ENCODE results near the gene HOXA4. TPM values are rescaled to one million over a fixed set of nuclear protein-coding genes. Genes with fewer than 3 reads are reported as not detected.

The HOXA4 gene
- total and polyA plus RNA-seq, 10 of the 15 experiments (the other 5 are each of a cell fraction or from before 2014, with no cell fraction given): 0.07 TPM; not detected in 9

DNA sequence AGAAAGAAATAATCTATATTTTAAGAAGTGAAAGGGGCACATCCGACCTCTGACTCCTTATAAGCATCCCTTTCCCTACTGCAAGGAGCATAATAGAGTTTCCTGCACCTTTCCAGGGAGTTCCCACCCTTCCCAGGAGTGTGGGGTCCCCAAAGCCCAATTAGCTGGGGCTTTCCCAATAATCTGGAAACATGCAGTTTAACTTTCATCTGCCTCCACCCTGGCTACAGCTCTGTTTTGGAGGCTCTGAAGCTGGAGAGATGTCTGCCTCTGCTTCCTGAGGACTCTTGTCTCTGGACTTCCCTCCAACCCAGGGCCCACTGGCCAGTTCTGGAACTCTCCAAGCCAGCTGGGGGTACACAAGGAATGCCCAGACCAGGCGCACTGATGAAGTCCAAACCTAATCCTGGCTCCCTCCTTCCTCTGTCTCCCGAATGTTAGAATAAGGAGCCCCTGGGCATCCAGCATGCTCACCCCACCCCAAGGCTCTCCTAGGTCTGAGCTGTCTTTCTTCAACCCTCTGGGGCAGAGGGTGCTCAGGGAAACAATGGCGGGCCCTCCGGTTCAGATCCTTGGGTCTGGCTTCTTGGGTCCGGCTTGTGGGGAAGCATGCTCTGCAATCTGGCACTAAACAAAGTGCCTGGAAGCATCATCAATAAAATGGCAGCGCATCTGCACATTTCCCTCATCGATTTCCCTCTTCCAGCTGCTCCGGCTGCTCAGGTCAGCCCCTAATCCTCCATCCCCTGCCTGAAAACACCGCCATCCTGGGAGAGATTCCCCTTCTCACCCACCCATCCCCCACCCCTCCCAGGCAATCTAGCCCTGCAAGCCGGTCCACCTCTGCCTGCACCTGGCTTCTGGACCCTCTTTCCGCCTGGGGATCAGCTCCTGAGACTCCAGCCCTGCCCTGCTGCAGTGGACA is 13.3 kb downstream of the HOXA4 start (continued):
- no peak for TF ChIP-seq USF2 (IDR thresholded peaks at IDR 0.05; ENCODE audit: borderline replicate concordance, low read depth, low read length)

DNA sequence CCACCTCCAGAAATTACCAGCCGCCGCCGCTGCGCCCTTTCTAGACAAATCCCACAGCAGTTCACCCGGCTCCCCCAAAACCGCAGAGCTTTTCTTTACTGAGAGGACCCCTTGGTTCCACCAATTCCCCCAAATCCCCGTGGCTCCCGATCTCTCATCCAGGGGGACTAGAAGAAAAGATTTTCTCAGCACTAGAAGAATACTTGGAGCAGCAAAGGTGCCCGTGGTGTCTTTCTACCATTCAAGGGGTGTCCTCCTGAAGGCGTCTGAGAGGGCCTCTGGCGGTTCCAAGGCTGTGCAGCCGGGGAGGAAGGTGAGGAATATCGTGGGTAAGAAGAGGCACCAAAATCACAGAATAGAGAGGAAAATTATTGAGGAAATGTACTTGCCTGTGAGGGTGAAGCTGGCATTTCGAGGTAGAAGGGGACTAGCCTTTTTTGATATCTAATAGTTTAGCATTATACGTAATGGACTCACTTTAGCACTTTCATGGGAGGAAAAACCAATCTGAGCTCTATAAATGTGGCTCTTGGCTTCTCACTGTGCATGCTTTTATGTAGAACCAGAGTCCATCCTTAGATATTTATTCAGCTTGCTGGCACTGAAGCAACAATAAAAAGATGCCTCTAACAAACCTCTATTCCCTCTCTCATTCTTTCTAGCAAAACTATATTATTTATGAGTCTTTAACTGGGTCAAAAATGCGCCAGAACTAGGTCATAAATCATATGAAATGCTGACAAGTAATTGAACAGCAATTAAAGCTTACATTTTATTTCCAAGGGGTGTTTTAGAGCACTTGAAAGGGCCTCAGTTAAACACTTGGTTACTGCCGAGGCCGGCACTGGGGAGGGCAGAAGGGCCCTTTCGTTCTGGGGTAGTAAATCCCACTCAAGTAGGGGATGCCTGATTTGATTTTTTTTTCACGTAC is 14.3 kb downstream of the HOXA4 start:
- POLR2A ChIA-PET: no interaction called here
- H3K9ac ChIP-seq (ENCODE audit: control insufficient read depth, insufficient read depth, low read length): no peak overlapping the region
- H3K36me3 ChIP-seq (ENCODE audit: control insufficient read depth in 2 of 2, insufficient read depth in 2 of 2, low read length in 1 of 2): no peaks in the 10 kb centered on the region
- H3K27ac ChIP-seq (ENCODE audit: control insufficient read depth, insufficient read depth): no peak overlapping the region
- no peaks in the 10 kb centered on the region for H3K27me3 ChIP-seq (replicated peaks in 1 of 2; ENCODE audit: control insufficient read depth in 2 of 2, insufficient read depth in 2 of 2, low read length in 1 of 2)
- CTCF ChIA-PET: no interaction called here
- in situ Hi-C loops (cut with MboI) (no loop called here), intact Hi-C loops (cut with micrococcal nuclease; ENCODE audit: unreplicated experiment) (no loop called here)
- 40% methylated on average over 20 of the region's 20 CpGs for WGBS (ENCODE audit: insufficient coverage, insufficient replicate concordance, low lambda C conversion rate, missing lambda C conversion rate)
- DNase-seq (ENCODE audit: low read depth, low spot score): no peak
- TF ChIP-seq ASH2L (IDR thresholded peaks at IDR 0.05; ENCODE audit: borderline replicate concordance, low read depth) (no peak), ZNF622 (IDR thresholded peaks at IDR 0.05) (no peak), FOXM1 (IDR thresholded peaks at IDR 0.05; ENCODE audit: low read depth, low read length) (no peak), CBX3 (IDR thresholded peaks at IDR 0.05; ENCODE audit: borderline replicate concordance, low read depth) (no peak), RAD51 (IDR thresholded peaks at IDR 0.05) (no peak), RCOR1 (conservative IDR thresholded peaks at IDR 0.05; ENCODE audit: low read depth, low read length) (no peak), SUPT20H (IDR thresholded peaks at IDR 0.05; ENCODE audit: borderline replicate concordance, control insufficient read depth, low read depth, low read length) (no peak), BMI1 (IDR thresholded peaks at IDR 0.05; ENCODE audit: borderline replicate concordance) (no peak), GATAD2B (conservative IDR thresholded peaks at IDR 0.05; ENCODE audit: low read depth) (no peak), TAF1 (IDR thresholded peaks at IDR 0.05; ENCODE audit: borderline replicate concordance, low read depth, low read length) (no peak), SP1 (IDR thresholded peaks at IDR 0.05; ENCODE audit: low read depth, low read length) (no peak)
- TF ChIP-seq, protein P1, sequence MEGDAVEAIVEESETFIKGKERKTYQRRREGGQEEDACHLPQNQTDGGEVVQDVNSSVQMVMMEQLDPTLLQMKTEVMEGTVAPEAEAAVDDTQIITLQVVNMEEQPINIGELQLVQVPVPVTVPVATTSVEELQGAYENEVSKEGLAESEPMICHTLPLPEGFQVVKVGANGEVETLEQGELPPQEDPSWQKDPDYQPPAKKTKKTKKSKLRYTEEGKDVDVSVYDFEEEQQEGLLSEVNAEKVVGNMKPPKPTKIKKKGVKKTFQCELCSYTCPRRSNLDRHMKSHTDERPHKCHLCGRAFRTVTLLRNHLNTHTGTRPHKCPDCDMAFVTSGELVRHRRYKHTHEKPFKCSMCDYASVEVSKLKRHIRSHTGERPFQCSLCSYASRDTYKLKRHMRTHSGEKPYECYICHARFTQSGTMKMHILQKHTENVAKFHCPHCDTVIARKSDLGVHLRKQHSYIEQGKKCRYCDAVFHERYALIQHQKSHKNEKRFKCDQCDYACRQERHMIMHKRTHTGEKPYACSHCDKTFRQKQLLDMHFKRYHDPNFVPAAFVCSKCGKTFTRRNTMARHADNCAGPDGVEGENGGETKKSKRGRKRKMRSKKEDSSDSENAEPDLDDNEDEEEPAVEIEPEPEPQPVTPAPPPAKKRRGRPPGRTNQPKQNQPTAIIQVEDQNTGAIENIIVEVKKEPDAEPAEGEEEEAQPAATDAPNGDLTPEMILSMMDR (IDR thresholded peaks at IDR 0.05 in 2 of 3, conservative IDR thresholded peaks at IDR 0.05 in 1 of 3; ENCODE audit: control insufficient read depth in 2 of 3, extremely low read depth in 1 of 3, insufficient read depth in 1 of 3, low read depth in 3 of 3, low read length in 3 of 3): no peak
- no peak overlapping the region for H3K4me3 ChIP-seq
- FAIRE-seq: no peak
- SMC1A ChIA-PET (ENCODE audit: uncharacterized antibody, unreplicated experiment): interaction anchor here (0.6 kb wide), 1 partner anchor 171 kb away, joined by 3 read pairs; no protein-coding TSS in a partner anchor
- H3K79me2 ChIP-seq (ENCODE audit: control insufficient read depth, insufficient read depth, low read length): no peaks in the 10 kb centered on the region
- RAD21 ChIA-PET (ENCODE audit: unreplicated experiment): no interaction called here
- no peaks in the 10 kb centered on the region; the same call in 1 of the 2 replicates for H4K20me1 ChIP-seq (ENCODE audit: control insufficient read depth, insufficient read depth)
- H3K9me3 ChIP-seq (replicated peaks; ENCODE audit: control insufficient read depth, insufficient read depth, low read length): no peaks in the 10 kb centered on the region
- no peak overlapping the region for H3K4me2 ChIP-seq (ENCODE audit: control insufficient read depth, insufficient read depth)
- ATAC-seq: no peak
- H3K4me1 ChIP-seq (ENCODE audit: control insufficient read depth, insufficient read depth, low read length): no peaks in the 10 kb centered on the region
- BruUV-seq (replicated peaks): no TSS peak
- no peak overlapping the region for H2AFZ ChIP-seq (ENCODE audit: control insufficient read depth, low read depth, low read length)
